Measurements from ENCODE around the gene WWOX.

DNA sequence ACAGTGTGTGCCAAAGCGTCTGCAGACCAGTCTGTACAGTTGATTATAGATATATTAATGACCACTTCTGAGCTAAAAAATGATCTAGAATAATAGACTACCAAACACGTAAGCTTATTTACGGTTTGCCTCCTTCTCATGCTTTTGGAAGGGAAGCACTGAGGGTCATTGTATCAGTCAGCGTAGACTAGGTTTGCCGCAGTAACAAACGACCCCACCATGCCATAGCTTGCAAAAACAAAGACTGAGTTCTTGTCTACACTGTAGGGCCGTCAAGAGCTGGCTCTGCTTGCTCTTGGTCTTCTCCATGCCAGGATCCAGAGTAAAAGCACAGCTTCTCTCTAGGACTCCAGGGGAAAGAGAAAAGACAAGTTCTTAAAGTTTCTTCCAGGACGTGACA, 820.4 kb downstream of the WWOX start:
- TF ChIP-seq, protein P1, sequence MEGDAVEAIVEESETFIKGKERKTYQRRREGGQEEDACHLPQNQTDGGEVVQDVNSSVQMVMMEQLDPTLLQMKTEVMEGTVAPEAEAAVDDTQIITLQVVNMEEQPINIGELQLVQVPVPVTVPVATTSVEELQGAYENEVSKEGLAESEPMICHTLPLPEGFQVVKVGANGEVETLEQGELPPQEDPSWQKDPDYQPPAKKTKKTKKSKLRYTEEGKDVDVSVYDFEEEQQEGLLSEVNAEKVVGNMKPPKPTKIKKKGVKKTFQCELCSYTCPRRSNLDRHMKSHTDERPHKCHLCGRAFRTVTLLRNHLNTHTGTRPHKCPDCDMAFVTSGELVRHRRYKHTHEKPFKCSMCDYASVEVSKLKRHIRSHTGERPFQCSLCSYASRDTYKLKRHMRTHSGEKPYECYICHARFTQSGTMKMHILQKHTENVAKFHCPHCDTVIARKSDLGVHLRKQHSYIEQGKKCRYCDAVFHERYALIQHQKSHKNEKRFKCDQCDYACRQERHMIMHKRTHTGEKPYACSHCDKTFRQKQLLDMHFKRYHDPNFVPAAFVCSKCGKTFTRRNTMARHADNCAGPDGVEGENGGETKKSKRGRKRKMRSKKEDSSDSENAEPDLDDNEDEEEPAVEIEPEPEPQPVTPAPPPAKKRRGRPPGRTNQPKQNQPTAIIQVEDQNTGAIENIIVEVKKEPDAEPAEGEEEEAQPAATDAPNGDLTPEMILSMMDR (IDR thresholded peaks at IDR 0.05; ENCODE audit: extremely low read depth in 1 of 2, insufficient read depth in 1 of 2, low read depth in 1 of 2, low read length in 2 of 2), result no peak
- no peak for TF ChIP-seq POLR2A (IDR thresholded peaks at IDR 0.05; ENCODE audit: low read depth, low read length)
